Liver (tissue), 3 donors: ENCODE results near the gene TTC7B.

ENCODE experiments used
- CTCF ChIP-seq: fragments of 150-350 bp; IDR thresholded peaks from 2 replicates; pipeline ENCODE4 v1.5.1; 2017; ENCODE audit warnings: improper control_type of control experiment, low read depth, low read length; ENCODE audit not compliant: missing input control
- GABPA ChIP-seq, 2 donors: IDR thresholded peaks in 1 of 2; conservative IDR thresholded peaks in 1 of 2; 2 replicates each; pipeline ENCODE4 v1.6.1; 2016; ENCODE audit warnings: antibody characterized with exemption in 2 of 2, mild to moderate bottlenecking in 1 of 2, moderate library complexity in 1 of 2
- JUND ChIP-seq, 2 donors: IDR thresholded peaks; 2 replicates each; pipeline ENCODE4 v1.6.1; 2016; ENCODE audit warnings: antibody characterized with exemption in 2 of 2
- RAD21 ChIP-seq, 2 donors: IDR thresholded peaks; 2 replicates each; pipeline ENCODE4 v1.6.1; 2016; ENCODE audit warnings: antibody characterized with exemption in 2 of 2, mild to moderate bottlenecking in 2 of 2
- RXRA ChIP-seq, 2 donors: IDR thresholded peaks; 2 replicates each; pipeline ENCODE4 v1.6.1; 2017 to 2018; ENCODE audit warnings: antibody characterized with exemption in 2 of 2, mild to moderate bottlenecking in 1 of 2
- SP1 ChIP-seq: IDR thresholded peaks from 2 replicates; pipeline ENCODE4 v1.6.1; 2018; ENCODE audit warnings: antibody characterized with exemption, mild to moderate bottlenecking
- TF ChIP-seq, protein P1 (sequence below): IDR thresholded peaks from 2 replicates; pipeline ENCODE4 v1.6.1; 2016; ENCODE audit warnings: antibody characterized with exemption, mild to moderate bottlenecking
- TF ChIP-seq, protein P2 (sequence below): IDR thresholded peaks from 2 replicates; pipeline ENCODE4 v1.6.1; 2016; ENCODE audit warnings: antibody characterized with exemption
- donor health status: healthy.
- donor health status: healthy.

DNA sequence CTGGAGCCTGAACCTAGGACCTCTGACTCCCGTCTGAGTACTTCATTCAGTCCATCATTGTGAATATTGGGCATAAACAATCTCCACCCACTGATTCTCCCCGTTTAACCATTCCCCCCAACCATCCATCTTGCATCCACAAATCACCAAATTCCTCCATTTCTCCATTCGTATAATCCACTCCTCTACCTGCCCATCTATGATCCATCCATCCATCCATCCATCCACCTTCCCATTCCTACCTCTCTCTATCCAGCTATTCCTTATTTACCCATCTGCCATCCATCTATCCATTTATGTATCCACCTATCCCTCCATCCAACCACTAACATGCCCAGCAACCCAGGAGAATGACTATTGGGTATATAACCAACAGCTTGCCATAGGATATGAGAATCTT is 331.9 kb downstream of the TTC7B start:
- TF ChIP-seq CTCF (no peak), RAD21 (IDR thresholded peaks at IDR 0.05) (no peak), RXRA (IDR thresholded peaks at IDR 0.05) (no peak), JUND (IDR thresholded peaks at IDR 0.05) (no peak), GABPA (IDR thresholded peaks at IDR 0.05 in 1 of 2, conservative IDR thresholded peaks at IDR 0.05 in 1 of 2) (no peak), SP1 (no peak)
- TF ChIP-seq, protein P1, sequence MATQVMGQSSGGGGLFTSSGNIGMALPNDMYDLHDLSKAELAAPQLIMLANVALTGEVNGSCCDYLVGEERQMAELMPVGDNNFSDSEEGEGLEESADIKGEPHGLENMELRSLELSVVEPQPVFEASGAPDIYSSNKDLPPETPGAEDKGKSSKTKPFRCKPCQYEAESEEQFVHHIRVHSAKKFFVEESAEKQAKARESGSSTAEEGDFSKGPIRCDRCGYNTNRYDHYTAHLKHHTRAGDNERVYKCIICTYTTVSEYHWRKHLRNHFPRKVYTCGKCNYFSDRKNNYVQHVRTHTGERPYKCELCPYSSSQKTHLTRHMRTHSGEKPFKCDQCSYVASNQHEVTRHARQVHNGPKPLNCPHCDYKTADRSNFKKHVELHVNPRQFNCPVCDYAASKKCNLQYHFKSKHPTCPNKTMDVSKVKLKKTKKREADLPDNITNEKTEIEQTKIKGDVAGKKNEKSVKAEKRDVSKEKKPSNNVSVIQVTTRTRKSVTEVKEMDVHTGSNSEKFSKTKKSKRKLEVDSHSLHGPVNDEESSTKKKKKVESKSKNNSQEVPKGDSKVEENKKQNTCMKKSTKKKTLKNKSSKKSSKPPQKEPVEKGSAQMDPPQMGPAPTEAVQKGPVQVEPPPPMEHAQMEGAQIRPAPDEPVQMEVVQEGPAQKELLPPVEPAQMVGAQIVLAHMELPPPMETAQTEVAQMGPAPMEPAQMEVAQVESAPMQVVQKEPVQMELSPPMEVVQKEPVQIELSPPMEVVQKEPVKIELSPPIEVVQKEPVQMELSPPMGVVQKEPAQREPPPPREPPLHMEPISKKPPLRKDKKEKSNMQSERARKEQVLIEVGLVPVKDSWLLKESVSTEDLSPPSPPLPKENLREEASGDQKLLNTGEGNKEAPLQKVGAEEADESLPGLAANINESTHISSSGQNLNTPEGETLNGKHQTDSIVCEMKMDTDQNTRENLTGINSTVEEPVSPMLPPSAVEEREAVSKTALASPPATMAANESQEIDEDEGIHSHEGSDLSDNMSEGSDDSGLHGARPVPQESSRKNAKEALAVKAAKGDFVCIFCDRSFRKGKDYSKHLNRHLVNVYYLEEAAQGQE, result no peak
- TF ChIP-seq, protein P2, sequence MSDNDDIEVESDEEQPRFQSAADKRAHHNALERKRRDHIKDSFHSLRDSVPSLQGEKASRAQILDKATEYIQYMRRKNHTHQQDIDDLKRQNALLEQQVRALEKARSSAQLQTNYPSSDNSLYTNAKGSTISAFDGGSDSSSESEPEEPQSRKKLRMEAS, result no peak
